Measurements from ENCODE around the gene BSND.

The BSND gene

DNA sequence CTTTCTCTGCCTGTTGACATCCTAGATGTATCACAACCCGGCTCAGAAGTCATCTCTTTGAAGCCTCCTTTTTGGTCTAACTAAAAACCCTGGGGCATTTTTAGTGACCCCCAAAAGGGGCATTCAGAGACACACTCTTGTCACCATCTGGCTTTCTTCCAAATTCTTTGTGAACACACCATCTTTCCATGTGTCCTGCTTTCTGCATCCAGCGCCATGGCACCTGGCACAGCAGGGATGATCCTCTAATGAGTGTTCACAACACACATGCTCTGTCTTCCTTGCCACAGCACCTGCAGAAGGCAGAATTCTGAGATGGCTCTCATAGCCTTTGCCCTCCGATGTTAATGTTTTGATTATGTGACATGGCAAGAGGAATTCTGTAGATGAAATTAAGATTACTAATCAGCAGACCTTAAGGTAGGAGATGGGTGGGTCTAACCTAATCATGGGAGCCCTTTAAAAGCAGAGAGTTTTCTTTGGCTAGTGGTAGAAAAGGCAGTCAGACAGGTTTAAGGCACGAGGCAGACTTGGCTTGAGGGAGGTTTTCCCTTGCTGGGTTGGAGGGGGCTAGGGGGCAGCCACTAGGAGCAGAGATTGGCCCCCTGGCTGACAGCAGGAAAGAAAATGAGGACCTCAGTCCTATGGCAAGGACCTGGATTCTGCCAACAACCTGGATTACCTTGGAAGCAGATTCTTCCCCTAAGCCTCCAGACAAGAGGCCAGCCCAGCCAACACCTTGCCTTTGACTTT, 23.2 kb upstream of the BSND start:
- Histone ChIP-seq H2AFZ (ENCODE audit: low read length, unreplicated experiment) (no peak overlapping the region), H3K27ac (ENCODE audit: low read depth, low read length) (no peak overlapping the region), H3K4me1 (ENCODE audit: control insufficient read depth, insufficient read depth, low read length, unreplicated experiment) (peaks cover 10% of the 10 kb centered on the region), H3K36me3 (ENCODE audit: insufficient read depth, low read length) (no peaks in the 10 kb centered on the region), H3K4me3 (ENCODE audit: low read depth, low read length) (no peak overlapping the region), H3K79me2 (ENCODE audit: control insufficient read depth, insufficient read depth, low read length, unreplicated experiment) (no peaks in the 10 kb centered on the region), H3K27me3 (ENCODE audit: insufficient read depth, low read length) (peaks cover 13% of the 10 kb centered on the region)

DNA sequence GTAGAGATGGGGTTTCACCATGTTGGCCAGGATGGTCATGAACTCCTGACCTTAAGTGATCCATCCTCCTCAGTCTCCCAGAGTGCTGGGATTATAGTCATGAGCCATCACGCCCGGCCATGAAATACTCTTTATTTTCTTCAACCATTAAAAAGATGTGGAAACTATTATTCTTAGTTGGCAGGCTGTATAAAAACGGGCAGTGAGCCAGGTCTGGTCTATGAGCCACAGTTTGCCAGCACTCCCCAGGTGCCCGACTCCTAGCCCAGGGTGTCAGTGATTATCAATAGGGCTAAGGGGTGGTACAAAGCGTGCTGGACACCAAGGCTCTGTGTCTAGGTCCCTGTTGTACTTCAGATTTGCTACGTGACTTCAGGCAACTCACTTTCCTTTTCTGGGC, 22.0 kb upstream of the BSND start:
- Histone ChIP-seq H3K79me2 (ENCODE audit: control insufficient read depth, insufficient read depth, low read length, unreplicated experiment) (no peaks in the 10 kb centered on the region), H3K27ac (ENCODE audit: low read depth, low read length) (no peak overlapping the region), H3K4me1 (ENCODE audit: control insufficient read depth, insufficient read depth, low read length, unreplicated experiment) (peaks cover under 1% of the 10 kb centered on the region)

DNA sequence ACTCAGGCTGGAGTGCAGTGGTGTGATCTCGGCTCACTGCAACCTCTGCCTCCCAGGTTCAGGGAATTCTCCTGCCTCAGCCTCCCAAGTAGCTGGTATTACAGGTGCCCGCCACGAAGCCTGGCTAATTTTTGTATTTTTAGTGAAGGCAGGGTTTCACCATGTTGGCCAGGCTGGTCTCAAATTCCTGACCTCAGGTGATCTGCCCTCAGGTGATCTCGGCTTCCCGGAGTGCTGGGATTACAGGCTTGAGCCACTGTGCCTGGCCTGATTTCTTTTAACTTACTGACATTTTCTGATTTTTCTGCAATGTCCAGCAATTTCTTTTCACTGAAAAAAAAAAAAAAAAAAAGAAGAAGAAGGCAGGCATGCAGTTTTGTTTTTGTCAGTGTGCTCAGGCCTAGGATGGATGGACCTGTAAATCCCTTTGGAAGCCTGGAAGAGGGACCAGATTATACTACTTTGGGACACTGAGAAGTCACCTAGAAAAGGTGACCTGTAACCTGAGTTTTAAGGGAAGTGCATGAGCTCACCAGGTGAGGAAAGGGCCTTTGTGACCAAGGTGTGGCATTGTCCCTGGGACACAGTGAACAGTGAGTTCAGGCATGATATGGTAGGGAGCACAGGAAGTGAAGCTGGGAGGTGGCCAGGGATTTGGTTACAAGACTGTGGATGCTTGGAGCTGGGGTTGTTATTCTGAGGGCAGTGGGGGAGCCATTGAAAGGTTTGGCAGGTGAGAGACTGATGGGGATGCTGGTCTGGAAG, 21.0 kb upstream of the BSND start:
- Histone ChIP-seq H3K27ac (ENCODE audit: low read depth, low read length) (no peak overlapping the region), H3K27me3 (ENCODE audit: insufficient read depth, low read length) (peaks cover 26% of the 10 kb centered on the region), H2AFZ (ENCODE audit: low read length, unreplicated experiment) (no peak overlapping the region), H3K4me3 (ENCODE audit: low read depth, low read length) (no peak overlapping the region), H3K79me2 (ENCODE audit: control insufficient read depth, insufficient read depth, low read length, unreplicated experiment) (no peaks in the 10 kb centered on the region), H3K36me3 (ENCODE audit: insufficient read depth, low read length) (no peaks in the 10 kb centered on the region), H3K4me1 (ENCODE audit: control insufficient read depth, insufficient read depth, low read length, unreplicated experiment) (no peaks in the 10 kb centered on the region)

More for the DNA sequence above, 22.0 kb upstream of the BSND start:
- Histone ChIP-seq H3K27me3 (ENCODE audit: insufficient read depth, low read length) (peaks cover 23% of the 10 kb centered on the region), H2AFZ (ENCODE audit: low read length, unreplicated experiment) (no peak overlapping the region), H3K36me3 (ENCODE audit: insufficient read depth, low read length) (no peaks in the 10 kb centered on the region), H3K4me3 (ENCODE audit: low read depth, low read length) (no peak overlapping the region)

DNA sequence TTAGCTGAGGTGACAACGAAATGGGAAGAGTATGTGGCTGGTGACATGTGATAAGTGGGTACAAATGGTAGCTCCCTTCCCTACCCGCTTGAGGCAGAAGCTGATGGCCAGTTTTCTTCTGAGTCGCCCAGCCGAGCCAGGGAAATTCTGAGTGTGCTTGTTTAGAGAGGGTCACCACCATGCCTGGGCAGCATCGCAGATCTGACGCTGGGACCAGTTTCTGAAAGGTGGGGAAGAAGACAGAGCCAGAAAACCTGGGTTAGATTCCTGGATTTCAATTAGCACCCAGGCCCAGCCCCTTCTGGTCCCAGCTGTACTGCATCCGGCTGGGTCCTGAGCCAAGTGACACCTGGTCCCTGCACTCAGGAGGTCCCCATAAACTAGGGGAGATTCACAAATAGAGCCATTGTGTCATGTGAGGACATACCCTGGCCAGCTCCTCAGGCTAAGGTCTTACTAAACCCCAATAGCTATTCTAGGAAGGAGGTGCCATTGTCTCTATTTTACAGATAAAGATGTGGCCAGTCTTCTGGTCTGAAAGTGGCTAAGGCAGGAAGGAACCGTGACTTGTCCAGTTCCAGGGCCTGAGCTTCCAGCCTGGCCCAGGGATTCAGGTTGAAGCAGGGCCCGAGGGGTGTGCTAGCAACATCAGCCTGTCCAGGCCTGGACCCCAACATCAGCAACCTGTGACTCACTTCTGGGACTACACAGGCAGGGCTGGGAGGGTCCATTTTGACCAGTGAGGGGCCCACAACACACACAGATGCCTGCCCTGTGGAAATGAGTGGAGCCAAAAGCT, 20.0 kb upstream of the BSND start:
- Histone ChIP-seq H3K79me2 (ENCODE audit: control insufficient read depth, insufficient read depth, low read length, unreplicated experiment) (no peaks in the 10 kb centered on the region), H3K4me3 (ENCODE audit: low read depth, low read length) (no peak overlapping the region), H3K27ac (ENCODE audit: low read depth, low read length) (no peak overlapping the region), H3K27me3 (ENCODE audit: insufficient read depth, low read length) (peaks cover 28% of the 10 kb centered on the region), H3K36me3 (ENCODE audit: insufficient read depth, low read length) (no peaks in the 10 kb centered on the region), H3K4me1 (ENCODE audit: control insufficient read depth, insufficient read depth, low read length, unreplicated experiment) (no peaks in the 10 kb centered on the region), H2AFZ (ENCODE audit: low read length, unreplicated experiment) (no peak overlapping the region)

DNA sequence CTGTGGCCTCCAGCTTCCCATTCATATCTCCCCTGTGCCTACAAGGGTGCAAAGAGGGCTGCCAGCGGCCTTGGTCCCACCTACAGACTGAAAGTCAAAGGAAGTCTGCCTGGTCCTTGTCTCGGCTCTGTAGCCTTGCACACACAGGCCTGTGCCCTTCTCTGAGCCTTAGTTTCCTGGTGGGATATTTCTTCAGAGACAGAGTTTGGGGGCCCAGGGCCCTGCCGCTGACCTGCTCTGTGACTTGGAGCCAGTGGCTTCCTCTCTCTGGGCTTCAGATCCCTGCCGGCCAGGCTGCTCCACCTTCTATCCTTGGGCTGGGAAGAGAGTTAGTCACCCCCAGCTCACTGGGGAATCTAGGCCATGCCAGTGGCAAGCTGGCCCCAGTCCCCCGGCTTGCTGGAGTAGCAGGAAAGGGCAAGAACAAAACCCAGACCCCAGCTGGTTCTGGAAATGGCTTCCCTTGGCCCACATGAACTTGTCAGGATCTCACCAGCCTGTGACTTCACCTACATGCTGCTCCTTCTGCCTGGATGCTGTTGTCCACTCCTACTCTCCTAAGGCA, 19.3 kb upstream of the BSND start:
- Histone ChIP-seq H3K4me1 (ENCODE audit: control insufficient read depth, insufficient read depth, low read length, unreplicated experiment) (no peaks in the 10 kb centered on the region), H3K79me2 (ENCODE audit: control insufficient read depth, insufficient read depth, low read length, unreplicated experiment) (no peaks in the 10 kb centered on the region), H3K4me3 (ENCODE audit: low read depth, low read length) (no peak overlapping the region), H3K27ac (ENCODE audit: low read depth, low read length) (no peak overlapping the region), H2AFZ (ENCODE audit: low read length, unreplicated experiment) (no peak overlapping the region), H3K27me3 (ENCODE audit: insufficient read depth, low read length) (peaks cover 28% of the 10 kb centered on the region), H3K36me3 (ENCODE audit: insufficient read depth, low read length) (no peaks in the 10 kb centered on the region)

DNA sequence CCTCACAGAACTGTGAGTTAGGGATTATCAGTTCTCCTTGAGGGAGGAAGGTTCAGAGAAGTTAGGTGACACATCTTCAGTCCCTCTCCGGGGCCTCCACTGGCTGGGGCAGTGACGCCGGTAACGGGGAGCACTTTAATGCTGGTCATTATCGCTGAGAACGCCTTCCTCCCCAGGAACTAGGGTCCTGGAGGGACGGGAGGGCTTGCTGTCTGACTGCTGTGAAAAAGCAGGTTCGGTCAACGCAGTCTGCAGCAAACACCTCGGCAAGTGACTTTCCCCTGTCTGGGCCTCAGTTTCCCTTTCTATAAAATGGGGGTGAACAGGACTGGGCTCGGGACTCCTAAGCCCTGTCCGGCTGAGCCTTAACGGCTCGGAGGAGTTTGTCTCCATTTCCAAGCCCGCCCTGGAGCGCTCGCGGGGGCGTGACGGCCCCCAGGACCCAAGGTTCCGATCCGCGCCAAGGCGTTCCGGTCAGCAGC, 18.6 kb upstream of the BSND start:
- Histone ChIP-seq H3K36me3 (ENCODE audit: insufficient read depth, low read length) (no peaks in the 10 kb centered on the region), H2AFZ (ENCODE audit: low read length, unreplicated experiment) (no peak overlapping the region), H3K27ac (ENCODE audit: low read depth, low read length) (no peak overlapping the region), H3K4me3 (ENCODE audit: low read depth, low read length) (peak overlapping the region; percentile 33), H3K79me2 (ENCODE audit: control insufficient read depth, insufficient read depth, low read length, unreplicated experiment) (no peaks in the 10 kb centered on the region), H3K4me1 (ENCODE audit: control insufficient read depth, insufficient read depth, low read length, unreplicated experiment) (no peaks in the 10 kb centered on the region), H3K27me3 (ENCODE audit: insufficient read depth, low read length) (peaks cover 28% of the 10 kb centered on the region)

DNA sequence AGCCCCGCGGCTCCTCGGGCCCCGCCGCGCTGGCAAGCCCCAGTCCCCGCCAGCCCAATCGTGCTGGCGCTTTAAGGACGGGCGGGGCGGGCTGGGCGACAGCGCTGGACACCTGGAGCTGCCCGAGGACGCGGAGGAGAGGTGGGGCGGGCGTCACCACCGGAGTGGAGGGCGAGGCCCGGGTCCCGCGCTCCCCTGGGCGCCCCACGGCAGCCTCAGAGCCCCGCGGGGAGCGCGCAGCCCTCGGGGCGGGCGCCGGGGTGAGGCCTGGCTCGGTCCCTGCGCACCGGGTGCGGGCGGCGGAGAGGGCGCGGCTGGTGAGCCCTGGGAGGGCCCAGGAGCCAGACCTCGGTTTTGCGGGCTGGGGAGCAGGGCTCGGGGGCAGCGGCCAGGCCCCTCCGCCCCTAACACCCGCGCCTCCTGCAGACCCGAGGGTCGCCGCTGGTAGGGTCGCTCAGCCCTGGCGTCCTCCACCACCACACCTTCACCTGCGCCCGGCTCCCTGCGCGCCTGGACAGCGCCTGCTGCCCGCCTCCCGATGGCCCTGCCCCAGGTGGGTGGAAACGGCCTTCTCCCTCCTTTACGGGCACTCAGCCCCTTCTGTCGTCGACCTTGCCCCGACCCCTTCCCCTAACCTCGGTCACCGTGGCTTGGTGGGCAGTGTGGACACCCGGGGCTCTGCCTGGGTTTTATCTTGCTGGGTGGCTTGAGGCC, 18.0 kb upstream of the BSND start, which contains the start of gene TMEM61:
Gene TMEM61 (plus strand): TSS at position 101 of the 714 bp plus-strand sequence. CDS start 438 bp downstream, at position 539.
- no peaks in the 10 kb centered on the region for H3K36me3 ChIP-seq (ENCODE audit: insufficient read depth, low read length)
- no peak within 1 kb of the TSS for H2AFZ ChIP-seq (ENCODE audit: low read length, unreplicated experiment)
- no peaks in the 10 kb centered on the region for H3K4me1 ChIP-seq (ENCODE audit: control insufficient read depth, insufficient read depth, low read length, unreplicated experiment)
- no peak within 1 kb of the TSS for H3K27ac ChIP-seq (ENCODE audit: low read depth, low read length)
- H3K79me2 ChIP-seq (ENCODE audit: control insufficient read depth, insufficient read depth, low read length, unreplicated experiment): no peaks in the 10 kb centered on the region
- peaks cover 28% of the 10 kb centered on the region for H3K27me3 ChIP-seq (ENCODE audit: insufficient read depth, low read length)
- H3K4me3 ChIP-seq (ENCODE audit: low read depth, low read length): peak within 1 kb of the TSS; percentile 33

DNA sequence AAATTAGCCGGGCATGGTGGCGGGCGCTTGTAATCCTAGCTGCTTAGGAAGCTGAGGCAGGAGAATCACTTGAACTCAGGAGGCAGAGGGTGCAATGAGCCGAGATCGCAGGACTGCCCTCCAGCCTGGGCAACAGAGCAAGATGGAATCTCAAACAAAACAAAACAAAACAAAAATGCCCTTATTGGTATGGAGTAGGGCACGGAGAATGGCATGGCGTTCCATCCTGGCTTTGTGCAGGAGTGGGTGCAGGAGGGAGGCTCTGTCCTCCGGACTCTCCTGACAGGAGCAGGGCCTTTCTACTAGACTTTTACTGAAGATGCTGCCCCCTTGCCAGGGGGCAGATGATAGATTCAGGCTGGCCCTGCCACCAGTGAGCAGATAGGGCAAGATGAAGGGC, 17.3 kb upstream of the BSND start:
- no peaks in the 10 kb centered on the region for H3K36me3 ChIP-seq (ENCODE audit: insufficient read depth, low read length)
- H3K79me2 ChIP-seq (ENCODE audit: control insufficient read depth, insufficient read depth, low read length, unreplicated experiment): no peaks in the 10 kb centered on the region
- peaks cover 28% of the 10 kb centered on the region for H3K27me3 ChIP-seq (ENCODE audit: insufficient read depth, low read length)

DNA sequence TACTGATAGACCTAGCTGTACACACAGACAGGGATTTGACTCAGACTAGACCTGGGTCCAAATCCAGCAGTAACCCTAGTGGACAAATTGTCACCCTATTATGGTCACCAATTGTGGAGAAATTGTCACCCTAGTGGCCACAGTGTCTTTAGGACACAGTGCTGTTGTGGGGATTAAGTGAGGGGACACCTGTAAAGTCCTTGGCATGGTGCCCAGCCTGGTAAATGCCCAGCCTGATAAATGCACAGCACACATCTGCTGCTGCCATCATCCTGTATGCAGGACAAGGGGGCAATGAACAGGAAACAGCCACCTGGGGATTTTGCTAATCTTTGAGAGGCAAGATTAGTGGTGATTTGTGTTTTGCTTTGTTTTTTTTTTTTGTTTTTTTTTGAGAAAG, 16.0 kb upstream of the BSND start:
- Histone ChIP-seq H2AFZ (ENCODE audit: low read length, unreplicated experiment) (no peak overlapping the region), H3K4me3 (ENCODE audit: low read depth, low read length) (no peak overlapping the region), H3K4me1 (ENCODE audit: control insufficient read depth, insufficient read depth, low read length, unreplicated experiment) (no peaks in the 10 kb centered on the region), H3K36me3 (ENCODE audit: insufficient read depth, low read length) (no peaks in the 10 kb centered on the region), H3K27ac (ENCODE audit: low read depth, low read length) (no peak overlapping the region), H3K79me2 (ENCODE audit: control insufficient read depth, insufficient read depth, low read length, unreplicated experiment) (no peaks in the 10 kb centered on the region), H3K27me3 (ENCODE audit: insufficient read depth, low read length) (peaks cover 28% of the 10 kb centered on the region)

More for the DNA sequence above, 17.3 kb upstream of the BSND start:
- no peak overlapping the region for H3K4me3 ChIP-seq (ENCODE audit: low read depth, low read length)
- H2AFZ ChIP-seq (ENCODE audit: low read length, unreplicated experiment): no peak overlapping the region
- no peak overlapping the region for H3K27ac ChIP-seq (ENCODE audit: low read depth, low read length)
- no peaks in the 10 kb centered on the region for H3K4me1 ChIP-seq (ENCODE audit: control insufficient read depth, insufficient read depth, low read length, unreplicated experiment)

Measured in ACC112 (cell line).